CD14-positive monocyte (primary cell): Measurements from ENCODE around the gene IL1RL1. TPM values are rescaled to one million over a fixed set of nuclear protein-coding genes. Genes with fewer than 3 reads are reported as not detected.
"Not testable (repeated sequence)": the region's sequence is repeated elsewhere in the genome, so short reads cannot be mapped to it uniquely, and the experiment has no call there.

Experiments
- DNase-seq, 3 donors: peaks; one replicate each; pipeline ENCODE4 v3.0.0-alpha.2; 2011 to 2022
- H2AFZ ChIP-seq: 2 replicates; pipeline ENCODE4 v1.6.0; 2012; ENCODE audit warnings: mild to moderate bottlenecking, low read depth, low read length, inconsistent platforms; ENCODE audit not compliant: insufficient read depth, poor library complexity, severe bottlenecking
- H3K27ac ChIP-seq, 2 donors: 1 replicate in 1 of 2; 2 replicates in 1 of 2; pipeline ENCODE4 v1.5.1; 2012 to 2013; ENCODE audit warnings: low read length in 2 of 2, control low read depth in 1 of 2, inconsistent platforms in 1 of 2, low read depth in 1 of 2, mild to moderate bottlenecking in 1 of 2
- H3K27me3 ChIP-seq, 2 donors: one replicate each; pipeline versions ENCODE4 v1.6.0 to v1.6.1; 2011 to 2013; ENCODE audit warnings: low read length in 2 of 2; ENCODE audit not compliant: control insufficient read depth in 2 of 2, insufficient read depth in 2 of 2
- H3K36me3 ChIP-seq, 2 donors: replicated peaks in 1 of 2; 1 replicate in 1 of 2; 2 replicates in 1 of 2; pipeline versions ENCODE4 v1.5.1 to v1.6.1; 2012 to 2013; ENCODE audit warnings: low read length in 2 of 2, control low read depth in 1 of 2, inconsistent platforms in 1 of 2, mild to moderate bottlenecking in 1 of 2; ENCODE audit not compliant: insufficient read depth in 2 of 2, control insufficient read depth in 1 of 2
- H3K4me1 ChIP-seq, 2 donors: 1 replicate in 1 of 2; 2 replicates in 1 of 2; pipeline versions ENCODE4 v1.5.1 to v1.6.1; 2012 to 2013; ENCODE audit warnings: low read length in 2 of 2, control low read depth in 1 of 2, inconsistent platforms in 1 of 2, mild to moderate bottlenecking in 1 of 2, moderate library complexity in 1 of 2; ENCODE audit not compliant: insufficient read depth in 2 of 2, control insufficient read depth in 1 of 2
- H3K4me2 ChIP-seq: replicated peaks from 2 replicates; pipeline ENCODE3; 2012; ENCODE audit warnings: low read length, moderate library complexity, mild to moderate bottlenecking; ENCODE audit not compliant: poor library complexity, severe bottlenecking; ENCODE audit errors: extremely low read depth
- H3K4me3 ChIP-seq, 3 experiments: fragments of 200-600 bp in 1 of 3; sonication (generic) in 1 of 3; replicated peaks in 1 of 3; 1 replicate in 2 of 3; 2 replicates in 1 of 3; pipeline ENCODE4 v1.5.1; 2011 to 2013; ENCODE audit warnings: low read length in 3 of 3, mild to moderate bottlenecking in 3 of 3, control low read depth in 2 of 3, low read depth in 2 of 3, inconsistent platforms in 1 of 3, moderate library complexity in 1 of 3
- H3K79me2 ChIP-seq: 2 replicates; pipeline ENCODE4 v1.6.0; 2012; ENCODE audit warnings: mild to moderate bottlenecking, control low read depth, inconsistent platforms, low read length, moderate library complexity; ENCODE audit not compliant: insufficient read depth
- H3K9ac ChIP-seq: 2 replicates; pipeline ENCODE4 v1.6.0; 2017; ENCODE audit warnings: low read length, mild to moderate bottlenecking; ENCODE audit not compliant: insufficient read depth, poor library complexity, severe bottlenecking
- H3K9me3 ChIP-seq, 2 donors: replicated peaks in 1 of 2; 1 replicate in 1 of 2; 2 replicates in 1 of 2; pipeline versions ENCODE4 v1.5.1 to v1.6.1; 2012 to 2013; ENCODE audit warnings: low read length in 2 of 2, control low read depth in 1 of 2; ENCODE audit not compliant: control insufficient read depth in 1 of 2, insufficient read depth in 1 of 2
- H4K20me1 ChIP-seq: 2 replicates; pipeline ENCODE4 v1.6.0; 2012; ENCODE audit warnings: mild to moderate bottlenecking, low read length, control low read depth, moderate library complexity; ENCODE audit not compliant: insufficient read depth
- H3K27ac Mint-ChIP-seq, 7 donors: one replicate each; pipeline ENCODE4 v1.8.0; 2020; ENCODE audit warnings: mild to moderate bottlenecking in 7 of 7, mixed read lengths in 7 of 7, moderate library complexity in 6 of 7, inconsistent platforms in 2 of 7
- H3K27me3 Mint-ChIP-seq, 3 donors: one replicate each; pipeline ENCODE4 v1.8.0; 2021 to 2022; ENCODE audit warnings: low read depth in 3 of 3, mild to moderate bottlenecking in 3 of 3, mixed read lengths in 3 of 3, moderate library complexity in 3 of 3, inconsistent platforms in 1 of 3
- H3K36me3 Mint-ChIP-seq, 2 donors: one replicate each; pipeline ENCODE4 v1.8.0; 2020; ENCODE audit warnings: mixed read lengths in 2 of 2, inconsistent platforms in 1 of 2, mild to moderate bottlenecking in 1 of 2
- H3K4me1 Mint-ChIP-seq: one replicate; pipeline ENCODE4 v1.8.0; 2020; ENCODE audit warnings: mild to moderate bottlenecking, mixed read lengths
- H3K4me3 Mint-ChIP-seq, 2 donors: one replicate each; pipeline ENCODE4 v1.8.0; 2020; ENCODE audit warnings: mild to moderate bottlenecking in 2 of 2, mixed read lengths in 2 of 2, moderate library complexity in 1 of 2
- H3K9me3 Mint-ChIP-seq, 7 donors: one replicate each; pipeline ENCODE4 v1.8.0; 2020 to 2022; ENCODE audit warnings: mixed read lengths in 7 of 7, mild to moderate bottlenecking in 6 of 7, moderate library complexity in 6 of 7, inconsistent platforms in 2 of 7
- CTCF ChIP-seq: fragments of 200-600 bp; IDR thresholded peaks from one replicate; pipeline ENCODE4 v1.8.0; 2022; ENCODE audit warnings: antibody characterized with exemption, mild to moderate bottlenecking
- WGBS: methylation state at CpG from one replicate; pipeline ENCODE4 v1.1.5; 2013; ENCODE audit warnings: missing lambda C conversion rate; ENCODE audit not compliant: insufficient coverage; 5-methylcytosine and 5-hydroxymethylcytosine counted together
- intact Hi-C, 2 donors: fragments of 100-400 bp; cut with micrococcal nuclease; formaldehyde crosslinking; loops; one replicate each; pipeline versions ENCODE4 v1.15.0 to v1.15.1; 2023
- polyA plus RNA-seq, 3 donors: library from polyadenylated mRNA; depleted of rRNA in 1 of 3; unstranded in 2 of 3; stranded (reverse) in 1 of 3; fragments of 300-500 nt in 2 of 3; fragments of >200 nt in 1 of 3; fragmentation: Illumina TruSeq in 2 of 3; gene quantifications; 1 replicate in 2 of 3; 2 replicates in 1 of 3; pipeline ENCODE4 v1.2.3, GENCODE V29; 2012 to 2021

The IL1RL1 gene
- polyA plus RNA-seq, 3 donors = not detected

GRCh38 chr2:102318437-102318836 lies 7.1 kb downstream of the IL1RL1 start:
- intact Hi-C loops = loop anchor here in 1 of 2 donors (10.0 kb wide), 1 partner anchor 64 kb away; no protein-coding TSS in a partner anchor
- H3K4me1 ChIP-seq = peaks cover 10 to 12% of the 10 kb centered on the region in 2 donors
- Mint-ChIP-seq H3K4me1 (peaks cover 16% of the 10 kb centered on the region), H3K36me3 (no peaks in the 10 kb centered on the region), H3K27me3 (peaks cover 18 to 23% (median 19%) of the 10 kb centered on the region in 3 donors), H3K9me3 (peaks cover 0 to 4% (median 2%) of the 10 kb centered on the region in 7 donors), H3K4me3 (no peak overlapping the region), H3K27ac (no peak overlapping the region)
- no peaks in the 10 kb centered on the region for H3K79me2 ChIP-seq
- H3K36me3 ChIP-seq = no peaks in the 10 kb centered on the region
- no peak overlapping the region for H3K4me2 ChIP-seq
- TF ChIP-seq CTCF = no peak
- no peak overlapping the region for H3K9ac ChIP-seq
- no peaks in the 10 kb centered on the region for H3K9me3 ChIP-seq
- H4K20me1 ChIP-seq = no peaks in the 10 kb centered on the region
- 81% methylated on average over 1 of the region's 2 CpGs for WGBS
- DNase-seq = no peak
- H3K4me3 ChIP-seq = no peak overlapping the region
- H3K27me3 ChIP-seq = peaks cover 8 to 10% of the 10 kb centered on the region in 2 donors
- H2AFZ ChIP-seq = no peak overlapping the region
- no peak overlapping the region for H3K27ac ChIP-seq

GRCh38 chr2:102321941-102322719 lies 10.8 kb downstream of the IL1RL1 start:
- Histone ChIP-seq H3K4me2 (no peak overlapping the region), H3K27me3 (peaks cover 5 to 8% of the 10 kb centered on the region in 2 donors), H3K36me3 (no peaks in the 10 kb centered on the region), H3K4me1 (peaks cover 3 to 6% of the 10 kb centered on the region in 2 donors), H3K9me3 (peaks cover 8 to 10% of the 10 kb centered on the region in 2 donors), H4K20me1 (no peaks in the 10 kb centered on the region), H3K4me3 (no peak overlapping the region), H3K9ac (no peak overlapping the region), H2AFZ (no peak overlapping the region), H3K79me2 (no peaks in the 10 kb centered on the region), H3K27ac (no peak overlapping the region)
- Mint-ChIP-seq H3K36me3 (no peaks in the 10 kb centered on the region), H3K9me3 (peaks cover 3 to 19% (median 15%) of the 10 kb centered on the region in 7 donors), H3K27ac (no peak overlapping the region), H3K4me3 (peak overlapping the region in 1 of 2 donors; percentile 31), H3K4me1 (peaks cover 9% of the 10 kb centered on the region), H3K27me3 (peaks cover 7 to 20% (median 14%) of the 10 kb centered on the region in 3 donors)
- WGBS = 70% methylated on average over 2 of the region's 6 CpGs
- no peak for DNase-seq
- no peak for TF ChIP-seq CTCF
- intact Hi-C loops = no loop called here

- H3K27ac ChIP-seq, H3K27ac Mint-ChIP-seq, H3K79me2 ChIP-seq, H3K9ac ChIP-seq, H3K4me1 Mint-ChIP-seq, H2AFZ ChIP-seq, H3K9me3 ChIP-seq, H3K4me2 ChIP-seq, H3K4me1 ChIP-seq, H3K27me3 ChIP-seq, DNase-seq, H3K36me3 Mint-ChIP-seq, H4K20me1 ChIP-seq, H3K4me3 ChIP-seq, H3K36me3 ChIP-seq, intact Hi-C loops: not testable (repeated sequence)
- peaks cover 3 to 33% (median 20%) of the 10 kb centered on the region in 7 donors for H3K9me3 Mint-ChIP-seq
- H3K27me3 Mint-ChIP-seq = peaks cover 7 to 24% (median 14%) of the 10 kb centered on the region in 3 donors
- peak overlapping the region in 1 of 2 donors; percentile 49 for H3K4me3 Mint-ChIP-seq
- 100% methylated on average over 3 of the region's 5 CpGs for WGBS
Observed at GRCh38 chr2:102324914-102325313, 13.6 kb downstream of the IL1RL1 start.
